ENCODE data around the gene LIG1.
"Not testable (repeated sequence)": the region's sequence is repeated elsewhere in the genome, so short reads cannot be mapped to it uniquely, and the experiment has no call there.

Gene LIG1

GRCh38 chr19:48070177-48070769 lies 99.9 kb downstream of the LIG1 start:
- not testable (repeated sequence) for DNase-seq (ENCODE audit: low spot score)

- DNase-seq (ENCODE audit: low spot score), result no peak
Measured at GRCh38 chr19:48069435-48069834, 100.7 kb downstream of the LIG1 start.

All from CD4-positive, alpha-beta T cell treated with Interleukin-6 at 100 ng/mL for 8 hours (primary cell).